ENCODE measurements around the gene PRKAR1B.
A peak's percentile ranks its signal among the peaks of the same experiment; 100 is the strongest.

Gene PRKAR1B

DNA sequence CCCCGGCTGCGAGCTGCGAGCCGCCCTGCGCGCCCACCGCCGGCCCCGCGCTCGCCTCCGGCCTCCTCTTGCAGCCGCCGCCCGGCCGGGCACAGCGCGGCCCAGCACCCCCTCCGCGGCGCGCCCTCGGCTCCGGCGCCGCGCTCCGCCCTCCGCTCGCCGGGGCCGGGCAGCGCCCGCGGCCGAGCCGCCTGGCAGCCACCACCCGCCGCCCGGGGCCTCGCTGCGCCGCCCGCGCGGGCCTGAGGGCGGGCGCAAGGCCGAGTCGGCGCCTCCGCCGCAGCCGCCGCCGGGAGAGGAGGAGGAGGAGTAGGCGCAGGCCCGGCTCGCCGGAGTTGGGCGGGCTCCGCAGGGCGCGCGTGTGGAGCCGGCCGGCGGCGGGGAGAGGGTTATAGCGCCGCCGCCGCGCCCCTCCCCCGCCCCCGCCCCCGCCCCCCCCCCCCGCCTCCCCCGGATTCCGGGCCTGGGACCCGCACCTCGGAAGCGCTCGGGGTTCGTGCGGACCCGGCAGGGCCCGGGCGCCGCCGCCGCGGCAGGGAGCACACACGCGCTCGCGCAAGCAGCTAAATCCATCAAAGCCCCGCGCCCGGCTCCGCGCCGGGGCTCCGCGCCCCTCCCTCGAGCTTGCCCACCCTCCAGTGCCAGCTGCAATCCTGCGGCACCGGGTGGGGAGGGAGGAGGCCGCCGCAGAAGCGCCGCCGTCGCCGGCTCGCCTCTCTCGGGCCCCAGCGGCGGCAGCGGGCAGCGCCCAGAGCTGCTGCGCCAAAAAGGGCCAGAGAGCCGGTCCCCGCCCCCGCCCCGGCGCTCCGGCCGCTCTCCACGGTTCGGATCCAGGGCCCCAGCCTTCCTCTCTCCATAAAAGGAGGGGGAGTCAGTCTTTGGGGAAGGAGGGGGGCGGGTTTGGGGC, 207.3 kb downstream of the PRKAR1B start, which contains the start of gene PDGFA:
PDGFA (minus strand) TSS at position 363 of the 907 bp plus-strand sequence. CDS start 845 bp downstream, outside the sequence.
- peak; percentile 87 for DNase-seq (ENCODE audit: low spot score)

DNA sequence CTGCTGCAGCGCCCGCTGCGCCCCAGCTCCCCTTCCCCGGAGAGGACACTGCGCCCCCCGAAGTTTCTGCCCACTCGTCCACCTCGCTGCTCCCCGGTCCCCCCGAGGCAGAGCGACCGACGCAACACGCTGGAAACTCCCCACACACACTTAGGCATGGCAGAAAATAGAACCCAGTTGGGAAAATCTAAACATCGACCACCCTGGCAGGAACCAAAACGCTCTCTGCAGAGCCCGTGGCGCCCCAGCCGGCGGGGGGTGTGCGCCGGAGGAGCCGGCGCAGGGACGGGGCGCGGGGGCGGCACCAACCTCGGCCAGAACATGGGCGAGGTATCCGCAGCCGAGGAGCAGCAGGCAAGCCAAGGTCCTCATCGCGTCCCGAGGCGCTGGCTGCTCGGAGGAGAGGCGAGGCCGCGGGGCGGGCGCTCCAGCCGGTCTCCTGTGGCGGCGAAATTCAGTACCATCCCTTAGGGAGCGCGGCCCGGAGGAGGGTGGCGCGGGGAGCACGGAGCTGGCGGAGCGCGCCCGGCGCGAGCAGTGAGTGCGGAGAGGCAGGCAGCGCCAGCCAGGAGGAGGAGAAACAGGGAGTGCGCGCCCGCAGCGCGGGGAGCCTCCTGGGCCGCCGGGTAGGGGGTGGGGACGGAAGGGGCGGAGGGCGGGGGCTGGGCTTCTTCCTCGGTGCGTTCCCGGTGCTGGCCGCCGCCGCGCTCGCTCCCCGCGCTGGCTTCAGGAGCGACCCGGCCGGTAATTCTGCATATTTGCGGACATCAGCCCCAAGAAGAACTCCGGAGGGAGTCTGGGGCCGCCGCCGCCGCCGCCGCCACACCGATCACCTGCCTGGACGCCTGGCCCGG, 208.2 kb downstream of the PRKAR1B start:
- DNase-seq (ENCODE audit: low spot score), result peak; percentile 91

GRCh38 chr7:517774-518629, 209.1 kb downstream of the PRKAR1B start:
- peak; percentile 82 for DNase-seq (ENCODE audit: low spot score)

DNA sequence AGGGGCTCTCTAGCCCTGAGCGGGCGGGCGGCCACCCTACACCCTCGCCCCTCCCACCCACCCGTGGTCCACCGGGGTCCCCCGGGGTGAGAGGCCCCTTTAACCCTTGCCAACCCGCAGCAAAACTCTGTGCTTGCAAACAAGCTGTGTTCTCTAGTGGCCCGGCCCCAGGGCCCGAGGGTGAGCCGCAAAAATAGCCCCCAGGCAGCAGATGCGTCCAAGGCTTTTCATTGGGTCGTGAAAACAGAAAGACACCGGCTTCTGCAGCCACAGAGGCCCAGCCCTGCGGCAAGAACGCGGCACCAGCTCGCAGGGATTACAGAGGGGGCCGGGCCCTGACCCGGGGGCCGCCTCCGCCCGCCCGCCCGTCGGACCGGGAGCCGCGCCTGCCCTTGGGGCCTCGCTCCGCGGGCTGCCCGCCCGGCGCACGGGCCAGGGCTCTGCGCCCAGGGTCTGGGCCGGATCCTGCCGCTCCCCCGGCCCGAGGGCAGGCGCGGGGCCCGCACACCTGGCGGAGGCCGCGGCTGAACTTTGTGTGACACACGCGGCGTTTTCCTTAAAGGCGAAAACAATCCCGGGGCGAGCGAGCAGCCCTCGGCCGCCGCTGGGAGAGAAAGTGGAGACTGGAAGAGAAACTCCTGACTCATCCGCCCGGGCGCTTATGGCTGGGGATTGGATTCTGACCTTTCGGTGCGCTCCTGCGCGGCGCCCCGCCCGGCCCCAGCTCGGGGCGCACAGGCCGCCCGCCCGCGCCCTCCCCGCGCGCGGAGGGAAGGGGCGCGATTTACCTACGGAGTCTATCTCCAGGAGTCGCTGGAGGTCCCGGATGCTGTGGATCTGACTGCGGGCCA, 210.2 kb downstream of the PRKAR1B start:
- peak; percentile 77 for DNase-seq (ENCODE audit: low spot score)

- DNase-seq (ENCODE audit: low spot score), result no peak
Observed at GRCh38 chr7:516216-516605, 210.9 kb downstream of the PRKAR1B start.

DNA sequence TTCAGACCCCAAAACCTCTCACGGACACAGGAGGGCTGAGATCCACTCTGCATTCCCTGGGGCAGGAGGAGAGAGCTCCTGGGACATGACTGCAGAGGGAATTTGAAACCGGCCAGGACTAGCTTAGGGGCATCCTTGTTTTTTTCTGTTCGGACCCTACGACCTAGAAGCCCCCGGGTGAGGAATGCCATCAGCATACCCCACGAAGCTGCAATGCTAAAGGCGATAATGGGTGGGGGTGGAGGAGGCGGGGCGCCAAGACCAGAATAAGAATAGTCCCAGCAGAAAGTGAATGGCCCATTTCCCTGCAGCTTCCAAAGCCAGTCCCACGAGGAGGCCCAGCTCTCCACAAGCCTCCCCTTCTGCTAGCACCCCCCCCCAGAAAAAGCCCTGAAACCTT, 211.5 kb downstream of the PRKAR1B start:
- DNase-seq (ENCODE audit: low spot score), result no peak

DNA sequence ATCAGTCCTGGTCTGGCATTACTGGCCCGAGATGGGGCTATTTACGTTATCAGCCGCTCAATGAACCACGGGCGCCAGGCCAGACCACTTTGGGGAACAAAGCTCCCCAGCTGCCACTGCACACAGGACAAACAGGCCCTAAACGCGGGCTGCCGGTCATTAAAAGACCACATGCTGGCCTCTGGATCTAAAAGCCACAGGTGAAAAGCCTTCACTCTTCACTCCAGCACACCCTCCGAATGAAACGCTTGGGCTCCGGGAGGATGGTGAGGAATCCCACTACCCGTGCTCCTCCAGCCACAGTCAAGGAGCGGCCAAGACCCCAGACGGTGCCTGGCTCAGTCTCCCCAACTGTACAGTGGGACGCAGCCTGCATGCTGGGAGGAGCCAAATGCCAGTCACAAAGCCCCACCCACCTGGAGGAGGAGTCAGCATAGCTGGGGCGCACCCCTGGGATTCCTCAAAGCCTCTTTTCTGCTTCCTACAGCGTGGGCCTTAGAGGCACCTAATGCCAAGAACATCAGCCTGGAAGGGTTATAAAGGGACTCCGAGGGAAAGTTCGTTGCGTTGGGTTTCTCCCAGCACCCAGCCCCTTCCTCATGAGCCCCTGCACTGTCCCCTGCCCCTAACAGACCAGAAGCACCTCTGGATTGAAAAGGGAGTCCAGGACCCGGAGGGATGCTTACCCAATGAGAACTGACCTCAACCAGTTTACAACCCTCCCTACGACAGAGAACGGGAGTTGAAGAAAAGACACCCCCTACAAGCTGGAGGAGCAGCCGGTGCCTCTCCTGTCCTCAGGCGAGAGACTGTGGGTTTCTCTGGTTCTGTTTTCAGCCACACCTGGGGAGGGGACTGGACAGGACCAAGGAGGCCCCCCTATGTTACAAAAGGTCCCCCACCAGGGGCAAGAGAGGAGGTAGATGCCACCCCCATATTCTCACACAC, 212.2 kb downstream of the PRKAR1B start:
- DNase-seq (ENCODE audit: low spot score), result no peak

- no peak for DNase-seq (ENCODE audit: low spot score)
Observed at GRCh38 chr7:514242-514641, 212.8 kb downstream of the PRKAR1B start.

DNA sequence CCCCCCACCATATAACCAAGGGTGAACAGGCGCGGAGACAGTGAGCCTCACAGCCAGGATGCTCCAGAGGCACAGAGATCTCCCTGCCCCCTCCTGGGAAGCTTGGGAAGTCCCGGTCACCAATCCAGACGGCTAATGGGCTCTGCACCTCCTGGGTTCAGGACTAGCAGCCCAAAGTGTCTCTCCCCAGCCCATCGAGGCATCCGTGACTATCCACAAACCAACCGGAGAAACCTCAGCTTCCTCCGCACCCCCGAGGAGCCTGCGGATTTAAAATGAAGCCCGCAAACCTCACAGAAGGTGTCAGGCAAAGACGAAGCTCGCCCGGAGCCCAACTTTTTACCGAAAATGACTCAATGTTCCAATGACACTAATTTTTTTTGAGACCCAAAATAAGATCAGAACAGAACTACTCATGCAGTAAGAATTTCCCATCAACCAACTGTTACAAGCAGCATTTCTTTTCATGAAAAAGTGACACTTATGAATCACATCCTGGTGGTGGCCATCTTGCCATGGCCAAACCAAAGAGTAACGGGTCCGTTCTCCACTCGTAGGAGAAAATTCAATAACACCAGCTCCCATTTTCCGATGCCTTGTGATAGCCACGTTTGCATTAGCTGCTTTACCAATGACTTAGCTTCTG, 213.4 kb downstream of the PRKAR1B start:
- no peak for DNase-seq (ENCODE audit: low spot score)

DNA sequence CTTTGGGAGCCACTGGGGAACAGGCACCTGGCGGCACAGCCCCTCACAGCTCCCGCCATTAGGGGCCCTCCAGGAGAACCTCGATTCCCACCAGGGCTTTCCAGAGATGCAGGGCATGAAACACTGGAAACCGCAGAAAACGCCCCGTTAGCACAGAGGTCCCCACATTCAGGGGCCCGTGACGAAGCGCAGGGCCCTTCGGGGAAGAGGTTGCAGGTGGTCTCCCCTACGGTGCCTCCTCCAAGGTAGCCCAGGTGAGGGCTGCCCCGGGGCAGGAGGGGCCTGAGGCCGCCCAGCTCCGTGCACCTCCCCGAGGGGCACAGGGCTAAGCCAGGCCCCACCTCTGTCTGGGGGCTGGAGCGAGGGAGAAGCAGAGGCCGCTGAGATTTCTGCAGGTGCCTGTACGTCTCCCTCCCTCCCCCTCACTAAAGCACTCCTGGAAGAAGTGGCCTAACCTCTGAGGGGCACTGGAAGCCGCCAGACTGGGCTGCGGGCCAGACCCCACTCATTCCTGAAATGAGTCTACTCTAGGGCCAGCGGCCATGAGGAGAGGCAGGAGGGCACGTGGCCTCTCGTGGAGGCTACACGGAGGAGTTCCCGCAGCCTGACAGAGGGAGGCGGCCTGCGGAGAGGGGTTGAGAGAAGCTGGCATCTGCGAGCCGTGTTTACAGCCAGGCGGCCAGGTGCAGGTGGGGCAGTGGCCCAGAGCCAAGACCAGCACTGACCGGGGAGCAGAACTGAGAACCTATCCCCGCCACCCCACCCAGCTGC, 214.4 kb downstream of the PRKAR1B start:
- DNase-seq (ENCODE audit: low spot score), result no peak

DNA sequence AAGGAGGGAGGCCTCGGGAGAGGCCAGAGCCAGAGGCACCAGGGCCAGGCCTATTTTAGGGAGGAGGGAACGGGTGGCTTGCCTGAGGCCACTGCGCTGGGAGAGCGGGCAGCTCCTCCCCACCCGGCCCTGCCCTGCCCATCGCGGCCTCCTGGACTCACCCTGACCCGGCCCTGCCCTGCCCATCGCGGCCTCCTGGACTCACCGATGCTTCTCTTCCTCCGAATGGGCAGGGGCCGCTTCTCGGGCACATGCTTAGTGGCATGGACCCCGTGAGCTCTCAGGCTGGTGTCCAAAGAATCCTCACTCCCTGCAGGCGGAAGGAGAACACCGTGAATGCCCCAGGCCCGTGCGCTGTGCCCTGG, 215.0 kb downstream of the PRKAR1B start:
- no peak for DNase-seq (ENCODE audit: low spot score)

DNA sequence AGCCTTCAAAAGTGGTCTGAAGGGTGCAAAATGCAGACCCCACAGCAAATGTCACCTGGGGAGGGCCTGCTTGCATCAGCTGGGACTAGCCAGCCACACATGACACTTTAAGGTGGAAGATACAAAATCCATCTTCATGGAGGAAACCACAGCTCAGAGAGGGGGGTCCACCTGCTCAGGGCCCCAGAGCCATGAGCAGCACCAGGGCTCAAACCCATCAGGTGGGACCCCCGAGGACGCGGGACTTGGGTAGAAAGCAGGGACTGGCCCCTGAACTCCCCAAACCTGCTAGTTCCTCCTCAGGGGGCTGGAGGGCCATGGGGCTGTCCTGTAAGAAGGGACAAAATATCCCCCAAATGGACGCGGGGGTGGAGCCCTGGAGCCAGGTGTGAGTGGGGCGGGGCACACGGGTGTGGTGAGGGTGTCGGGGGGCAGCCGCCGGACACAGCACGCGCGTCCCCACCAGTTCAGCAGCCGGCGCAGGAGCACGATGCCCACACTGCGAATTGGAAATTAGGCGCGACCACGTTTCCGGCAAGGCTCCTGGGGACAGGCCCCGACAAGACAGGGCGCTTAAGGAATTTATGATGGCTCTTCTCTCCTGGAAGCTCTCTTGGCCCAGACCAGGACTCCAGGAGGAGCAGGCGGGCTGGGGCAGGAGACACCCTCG, 215.5 kb downstream of the PRKAR1B start:
- DNase-seq (ENCODE audit: low spot score), result no peak

DNA sequence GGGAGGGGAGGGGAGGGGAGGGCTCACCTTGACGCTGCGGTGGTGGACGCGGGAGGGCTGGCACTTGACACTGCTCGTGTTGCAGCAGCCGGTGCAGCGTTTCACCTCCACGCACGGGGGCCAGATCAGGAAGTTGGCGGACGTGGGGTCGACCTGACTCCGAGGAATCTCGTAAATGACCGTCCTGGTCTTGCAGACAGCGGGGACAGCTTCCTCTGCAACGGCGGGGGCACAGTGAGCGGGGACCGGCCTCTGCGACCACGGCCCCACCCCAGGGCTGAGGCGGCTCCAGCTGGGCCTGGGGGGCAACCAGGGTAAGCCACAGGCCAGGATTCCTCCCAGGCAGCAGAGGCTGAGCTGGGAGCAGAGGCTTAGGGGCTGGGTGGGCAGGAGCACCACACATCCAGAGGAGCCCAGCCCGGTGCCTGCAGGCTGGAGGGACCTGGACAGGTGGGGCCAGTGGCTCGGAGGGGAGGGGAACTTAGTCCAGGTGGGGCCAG, 216.2 kb downstream of the PRKAR1B start:
- DNase-seq (ENCODE audit: low spot score), result no peak

- DNase-seq (ENCODE audit: low spot score), result no peak
Observed at GRCh38 chr7:510131-510481, 217.0 kb downstream of the PRKAR1B start.

GRCh38 chr7:509426-510130, 217.5 kb downstream of the PRKAR1B start:
- no peak for DNase-seq (ENCODE audit: low spot score)

DNA sequence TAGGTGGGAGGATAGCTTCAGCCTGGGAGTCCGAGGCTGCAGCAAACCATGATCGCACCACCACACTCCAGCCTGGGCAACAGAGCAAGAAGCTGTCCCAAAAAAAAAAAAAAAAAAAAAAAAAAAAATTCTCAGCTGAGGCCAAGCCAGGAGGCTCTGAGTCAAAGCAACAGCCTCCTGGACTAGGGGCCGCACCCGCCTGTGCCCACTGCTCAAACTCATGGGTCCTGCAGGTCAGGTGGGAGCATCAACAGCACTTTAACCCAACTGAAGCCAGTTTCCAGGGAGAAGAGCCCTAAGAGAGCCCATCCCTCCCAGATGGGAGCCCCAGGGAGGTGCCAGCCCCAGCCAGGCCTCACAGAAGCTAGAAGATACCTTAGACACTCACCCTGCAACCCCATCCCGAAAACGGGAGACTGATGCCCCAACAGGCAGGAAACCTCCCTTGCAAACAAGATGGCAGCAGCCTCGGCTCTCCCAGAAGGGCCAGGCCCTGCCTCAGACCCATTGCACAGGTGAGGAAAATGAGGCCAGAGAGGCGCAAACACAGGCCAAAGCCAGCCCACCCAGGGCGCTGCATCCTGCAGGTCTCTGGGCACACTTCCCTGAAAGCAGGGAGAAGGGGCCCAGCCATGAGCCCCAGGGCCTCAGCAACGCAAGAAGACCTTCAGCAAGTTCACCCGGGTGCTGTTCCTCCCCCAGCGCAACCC, 218.5 kb downstream of the PRKAR1B start:
- DNase-seq (ENCODE audit: low spot score), result no peak

All from HuH-7.5 (cell line).